ENCODE measurements around the gene RBM26.

Gene RBM26

GRCh38 chr13:79270859-79271258, 135.2 kb downstream of the RBM26 start:
- H3K4me3 ChIP-seq (ENCODE audit: low read depth, low read length) = no peak overlapping the region
- TF ChIP-seq, protein P1, sequence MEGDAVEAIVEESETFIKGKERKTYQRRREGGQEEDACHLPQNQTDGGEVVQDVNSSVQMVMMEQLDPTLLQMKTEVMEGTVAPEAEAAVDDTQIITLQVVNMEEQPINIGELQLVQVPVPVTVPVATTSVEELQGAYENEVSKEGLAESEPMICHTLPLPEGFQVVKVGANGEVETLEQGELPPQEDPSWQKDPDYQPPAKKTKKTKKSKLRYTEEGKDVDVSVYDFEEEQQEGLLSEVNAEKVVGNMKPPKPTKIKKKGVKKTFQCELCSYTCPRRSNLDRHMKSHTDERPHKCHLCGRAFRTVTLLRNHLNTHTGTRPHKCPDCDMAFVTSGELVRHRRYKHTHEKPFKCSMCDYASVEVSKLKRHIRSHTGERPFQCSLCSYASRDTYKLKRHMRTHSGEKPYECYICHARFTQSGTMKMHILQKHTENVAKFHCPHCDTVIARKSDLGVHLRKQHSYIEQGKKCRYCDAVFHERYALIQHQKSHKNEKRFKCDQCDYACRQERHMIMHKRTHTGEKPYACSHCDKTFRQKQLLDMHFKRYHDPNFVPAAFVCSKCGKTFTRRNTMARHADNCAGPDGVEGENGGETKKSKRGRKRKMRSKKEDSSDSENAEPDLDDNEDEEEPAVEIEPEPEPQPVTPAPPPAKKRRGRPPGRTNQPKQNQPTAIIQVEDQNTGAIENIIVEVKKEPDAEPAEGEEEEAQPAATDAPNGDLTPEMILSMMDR (IDR thresholded peaks at IDR 0.05; ENCODE audit: low read depth, low read length) = no peak

All from WI38 (cell line).